Endometrial microvascular endothelial cells (primary cell): ENCODE measurements around the gene COMMD1. TPM values are rescaled to one million over a fixed set of nuclear protein-coding genes. Genes with fewer than 3 reads are reported as not detected.
"Not testable (repeated sequence)": the region's sequence is repeated elsewhere in the genome, so short reads cannot be mapped to it uniquely, and the experiment has no call there.

Experiments
- in situ Hi-C: cut with HindIII; loops from 2 replicates; pipeline ENCODE4 v1.10.0; 2017; ENCODE audit warnings: low sequenced_read_pairs, low pct_unique_long_range_greater_than_20kb; ENCODE audit errors: inconsistent ontology term
- total RNA-seq: library from RNA; depleted of rRNA; stranded (reverse); fragments of >200 nt; gene quantifications from one replicate; pipeline ENCODE4 v1.2.3, GENCODE V29; 2015; ENCODE audit errors: inconsistent ontology term

COMMD1 gene
- total RNA-seq, 1 donor from 2014 or later: 57.9 TPM

GRCh38 chr2:62109554-62109953 lies 204.1 kb downstream of the COMMD1 start:
- in situ Hi-C loops: no loop called here

GRCh38 chr2:62110415-62111025 lies 205.0 kb downstream of the COMMD1 start:
- in situ Hi-C loops: no loop called here

GRCh38 chr2:62112179-62112578 lies 206.7 kb downstream of the COMMD1 start:
- in situ Hi-C loops: no loop called here

GRCh38 chr2:62114564-62114963 lies 209.1 kb downstream of the COMMD1 start:
- in situ Hi-C loops: no loop called here

GRCh38 chr2:62116983-62117382 lies 211.5 kb downstream of the COMMD1 start:
- in situ Hi-C loops: no loop called here

GRCh38 chr2:62118160-62118559 lies 212.7 kb downstream of the COMMD1 start:
- in situ Hi-C loops: no loop called here

- in situ Hi-C loops: no loop called here
These were observed 214.0 kb downstream of the COMMD1 start for GRCh38 chr2:62119311-62119974.

- in situ Hi-C loops: not testable (repeated sequence)
These were observed 220.8 kb downstream of the COMMD1 start for GRCh38 chr2:62126239-62126638.

- in situ Hi-C loops: no loop called here
These were observed 227.9 kb downstream of the COMMD1 start for GRCh38 chr2:62133320-62133823.

GRCh38 chr2:62136956-62137830 lies 231.7 kb downstream of the COMMD1 start:
- in situ Hi-C loops: no loop called here

- in situ Hi-C loops: no loop called here
These were observed 235.1 kb downstream of the COMMD1 start for GRCh38 chr2:62140426-62141141.

- in situ Hi-C loops: no loop called here
These were observed 235.8 kb downstream of the COMMD1 start for GRCh38 chr2:62141142-62141740.

GRCh38 chr2:62142054-62142453 lies 236.6 kb downstream of the COMMD1 start:
- in situ Hi-C loops: no loop called here

GRCh38 chr2:62143696-62144095 lies 238.2 kb downstream of the COMMD1 start:
- in situ Hi-C loops: no loop called here

GRCh38 chr2:62144689-62145477 lies 239.4 kb downstream of the COMMD1 start:
- in situ Hi-C loops: no loop called here

GRCh38 chr2:62145478-62146100 lies 240.1 kb downstream of the COMMD1 start:
- in situ Hi-C loops: no loop called here

- in situ Hi-C loops: not testable (repeated sequence)
These were observed 241.3 kb downstream of the COMMD1 start for GRCh38 chr2:62146790-62147189.
